HG03442 (cell line): ENCODE measurements around the gene MIPOL1.
"Not testable (repeated sequence)": the region's sequence is repeated elsewhere in the genome, so short reads cannot be mapped to it uniquely, and the experiment has no call there.

ENCODE experiments used
- ATAC-seq: cut with Tn5 transposase; IDR thresholded peaks from one replicate; pipeline ENCODE4 v1.9.1; 2021; ENCODE audit warnings: mild to moderate bottlenecking, moderate library complexity; ENCODE audit not compliant: unreplicated experiment

The MIPOL1 gene

DNA sequence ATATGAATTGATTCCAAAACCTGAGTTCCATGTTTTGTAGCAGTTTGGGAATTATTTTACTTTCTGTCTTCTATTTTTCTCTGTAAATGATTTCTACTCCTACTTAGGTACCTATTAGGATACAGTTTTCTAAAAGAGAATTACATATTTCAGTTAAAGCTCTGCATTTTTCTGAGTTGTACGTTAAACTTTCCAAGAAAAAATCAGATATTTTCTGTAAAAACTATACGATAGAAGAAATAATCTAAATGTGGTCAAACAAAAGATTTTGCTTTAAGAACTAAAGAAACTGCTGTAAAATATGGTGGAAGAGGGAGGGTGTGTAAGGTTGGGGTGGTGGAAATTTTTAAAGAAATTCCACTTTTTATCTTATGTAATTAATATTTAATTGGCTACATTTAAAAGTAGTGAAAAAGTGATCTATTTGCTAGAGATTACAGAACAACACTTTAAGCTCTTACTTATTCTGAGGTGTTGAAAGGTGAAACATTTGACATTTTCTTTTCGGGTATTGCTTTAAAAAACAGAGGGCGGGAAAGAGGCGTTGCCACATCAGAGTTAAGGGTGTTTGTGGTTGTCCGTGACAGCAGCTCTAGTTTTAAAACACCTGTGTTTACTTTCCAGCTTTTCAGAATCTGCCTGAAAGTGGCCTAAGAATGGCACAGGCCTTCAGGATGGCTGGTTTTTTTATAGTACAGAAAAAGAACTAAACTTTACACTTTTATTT is 187.3 kb downstream of the MIPOL1 start:
- no peak for ATAC-seq

DNA sequence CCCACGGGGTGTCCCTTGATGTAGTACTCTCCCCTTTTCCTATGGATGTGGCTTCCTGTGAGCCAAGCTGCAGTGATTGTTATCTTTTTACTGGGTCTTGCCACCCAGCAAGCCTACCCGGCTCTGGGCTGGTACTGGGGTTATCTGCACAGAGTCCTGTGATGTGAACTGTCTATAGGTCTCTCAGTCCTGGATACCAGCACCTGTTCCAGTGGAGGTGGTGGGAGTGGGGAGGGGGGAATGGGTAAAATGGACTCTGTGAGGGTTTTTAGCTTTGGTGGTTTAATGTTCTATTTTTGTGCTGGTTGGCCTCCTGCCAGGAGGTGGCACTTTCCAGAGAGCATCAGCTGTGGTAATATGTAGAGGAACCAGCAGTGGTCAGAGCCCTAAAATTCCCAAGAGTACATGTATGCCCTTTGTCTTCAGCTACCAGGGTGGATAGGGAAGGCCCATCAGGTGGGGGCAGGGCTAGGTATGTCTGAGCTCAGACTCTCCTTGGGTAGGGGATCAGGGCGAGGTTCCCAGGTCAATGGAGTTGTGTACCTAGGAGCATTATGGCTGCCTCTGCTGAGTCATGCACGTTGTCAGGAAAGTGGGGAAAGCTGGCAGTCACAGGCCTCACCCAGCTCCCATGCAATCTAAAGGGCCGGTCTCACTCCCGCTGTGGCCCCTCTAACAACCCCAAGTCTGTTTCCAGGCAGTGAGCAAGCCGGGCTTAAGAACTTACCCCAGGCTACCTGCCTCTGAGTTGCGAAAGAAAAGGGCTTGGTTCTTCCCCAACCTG is 199.6 kb downstream of the MIPOL1 start:
- ATAC-seq, result not testable (repeated sequence)

GRCh38 chr14:37397941-37398215 is 200.1 kb downstream of the MIPOL1 start:
- ATAC-seq, result no peak

DNA sequence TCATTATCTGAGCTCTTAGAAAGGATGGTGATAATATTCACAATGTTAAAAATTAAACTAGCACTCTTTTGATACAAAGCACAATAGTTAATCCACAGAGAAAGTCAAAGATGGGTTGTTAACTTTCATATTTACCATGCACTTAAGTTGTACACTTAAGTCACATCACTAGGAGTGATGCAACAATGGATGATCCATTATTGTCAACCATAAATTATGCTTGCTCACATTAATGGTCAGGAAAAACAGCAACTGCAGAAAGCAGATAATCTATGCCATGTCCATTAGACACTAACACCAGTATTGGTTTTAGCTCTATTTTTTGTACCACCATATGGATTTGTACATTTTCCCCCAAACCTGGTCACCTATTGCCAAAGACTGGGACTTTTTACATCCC is 201.8 kb downstream of the MIPOL1 start:
- ATAC-seq, result no peak

DNA sequence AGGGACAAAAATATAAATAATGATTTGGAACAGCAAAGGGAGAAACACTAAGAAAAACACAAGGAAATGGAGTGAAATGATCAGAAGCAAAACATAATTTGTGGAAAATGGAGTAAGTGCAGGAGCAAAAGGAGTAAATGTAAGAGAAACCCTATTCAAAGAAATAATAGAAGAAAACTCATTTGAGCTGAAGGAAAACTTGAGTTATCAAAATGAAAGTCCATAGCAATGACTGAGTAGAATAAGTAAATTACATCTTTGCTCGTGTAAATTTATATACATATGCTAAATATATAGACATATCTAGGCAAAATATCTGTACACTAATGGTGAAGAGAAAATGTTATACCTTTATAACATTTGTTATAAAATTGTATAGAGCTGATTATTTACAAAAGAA is 203.4 kb downstream of the MIPOL1 start:
- ATAC-seq, result no peak

DNA sequence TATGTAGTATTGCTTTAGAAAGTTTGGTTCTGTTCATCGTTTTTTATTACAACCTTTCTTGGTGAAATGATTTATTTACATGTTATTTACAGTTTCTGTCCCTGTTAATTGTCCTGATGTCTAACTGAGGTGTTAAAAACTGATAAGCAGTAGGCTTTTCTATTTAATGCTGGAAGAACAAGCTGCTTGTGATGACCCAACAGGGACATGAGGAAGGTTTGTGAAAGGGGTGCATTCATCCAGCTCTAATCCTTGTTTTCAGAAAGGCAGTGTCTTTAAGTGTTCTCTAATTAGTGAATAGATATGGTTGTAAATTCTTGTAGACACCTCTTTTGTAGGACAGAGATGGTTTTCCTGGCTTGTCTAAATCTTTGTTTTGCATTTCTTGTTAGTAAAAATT is 205.9 kb downstream of the MIPOL1 start:
- ATAC-seq, result no peak

- no peak for ATAC-seq
Measured at GRCh38 chr14:37406095-37406494, 208.4 kb downstream of the MIPOL1 start.

DNA sequence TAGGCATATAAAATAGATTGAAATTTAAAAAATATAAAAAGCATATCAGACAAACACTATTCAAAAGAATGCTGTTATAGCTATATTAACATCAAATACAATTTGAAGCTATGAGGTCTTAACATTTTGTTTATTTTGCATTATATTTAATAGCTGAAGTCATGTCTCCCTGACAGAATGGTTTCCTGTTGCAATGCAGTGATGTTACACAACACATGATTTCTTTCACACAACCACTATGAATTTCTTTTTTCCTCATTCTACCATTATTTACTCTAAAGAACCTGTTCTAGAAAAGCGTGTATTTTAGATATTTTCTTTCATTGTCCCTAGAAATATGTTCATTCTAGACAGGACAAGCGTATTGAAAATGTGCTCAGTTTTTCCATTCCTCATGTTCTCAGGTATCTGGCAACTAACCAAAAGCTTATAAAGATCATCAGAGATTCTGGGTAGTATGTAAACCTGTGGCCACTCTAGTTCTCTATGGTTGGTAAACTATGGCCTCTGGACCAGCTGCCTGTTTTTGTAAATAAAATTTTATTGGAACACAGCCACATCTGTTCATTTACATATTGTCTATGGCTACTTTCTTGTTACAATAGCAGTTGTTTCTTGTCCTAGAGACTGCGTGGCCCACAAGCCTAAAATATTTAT is 213.5 kb downstream of the MIPOL1 start:
- no peak for ATAC-seq

DNA sequence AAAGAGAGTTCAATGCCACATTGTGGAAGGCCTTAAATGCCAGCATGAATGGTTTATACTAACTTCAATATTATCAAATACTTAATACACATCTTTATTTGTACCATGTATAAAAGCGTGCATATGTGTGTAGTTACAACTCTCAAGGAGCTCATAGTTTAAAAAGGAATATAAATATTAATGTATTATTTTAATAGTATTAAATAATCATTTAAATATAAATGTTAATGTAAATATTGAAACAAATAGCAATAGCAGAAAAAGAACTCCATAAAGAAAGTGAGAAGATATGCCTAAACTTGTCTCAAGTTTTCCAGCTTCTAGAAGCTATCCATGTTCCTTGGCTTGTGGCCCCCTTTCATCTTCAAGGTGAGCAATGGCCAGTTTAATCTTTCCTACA is 215.3 kb downstream of the MIPOL1 start:
- no peak for ATAC-seq

GRCh38 chr14:37413504-37414003 is 215.8 kb downstream of the MIPOL1 start:
- no peak for ATAC-seq

DNA sequence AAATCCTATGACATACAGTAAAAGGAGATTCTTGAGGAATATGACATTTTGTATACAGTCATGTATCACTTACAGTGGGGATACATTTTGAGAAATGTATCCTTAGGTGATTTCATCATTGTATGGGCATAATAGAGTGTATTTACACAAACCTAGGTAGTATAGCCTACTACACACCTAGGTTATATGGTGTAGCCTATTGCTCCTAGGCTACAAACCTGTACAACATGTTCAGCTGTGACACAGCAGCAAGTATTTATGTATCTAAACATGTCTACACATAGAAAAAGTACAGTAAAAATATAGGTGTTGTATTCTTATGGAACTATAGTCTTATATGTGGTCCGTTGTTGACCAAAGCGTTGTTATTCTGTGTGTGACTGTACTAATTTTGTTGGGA is 218.5 kb downstream of the MIPOL1 start:
- no peak for ATAC-seq

- no peak for ATAC-seq
Measured at GRCh38 chr14:37417151-37417550, 219.4 kb downstream of the MIPOL1 start.

- ATAC-seq, result no peak
Measured at GRCh38 chr14:37417833-37418232, 220.1 kb downstream of the MIPOL1 start.

GRCh38 chr14:37420622-37421021 is 222.9 kb downstream of the MIPOL1 start:
- no peak for ATAC-seq

DNA sequence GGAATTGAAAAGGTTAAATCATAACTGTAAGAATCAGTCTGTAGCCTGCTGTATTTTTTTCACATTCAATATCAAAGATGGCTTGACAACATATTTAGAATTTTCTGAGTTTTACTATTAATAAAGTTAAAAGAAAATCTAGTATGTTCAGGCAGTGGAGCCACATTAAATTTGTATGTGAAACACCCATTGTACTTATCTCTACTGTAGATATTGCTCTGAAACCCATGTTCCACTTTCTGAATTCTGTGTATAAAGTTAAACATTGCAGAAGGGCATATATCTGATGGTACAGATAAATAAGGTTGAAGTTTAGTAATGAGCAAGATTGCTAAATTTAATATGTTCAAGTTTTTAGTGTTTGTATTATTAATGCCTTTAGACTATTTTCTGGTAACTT is 224.6 kb downstream of the MIPOL1 start:
- no peak for ATAC-seq

DNA sequence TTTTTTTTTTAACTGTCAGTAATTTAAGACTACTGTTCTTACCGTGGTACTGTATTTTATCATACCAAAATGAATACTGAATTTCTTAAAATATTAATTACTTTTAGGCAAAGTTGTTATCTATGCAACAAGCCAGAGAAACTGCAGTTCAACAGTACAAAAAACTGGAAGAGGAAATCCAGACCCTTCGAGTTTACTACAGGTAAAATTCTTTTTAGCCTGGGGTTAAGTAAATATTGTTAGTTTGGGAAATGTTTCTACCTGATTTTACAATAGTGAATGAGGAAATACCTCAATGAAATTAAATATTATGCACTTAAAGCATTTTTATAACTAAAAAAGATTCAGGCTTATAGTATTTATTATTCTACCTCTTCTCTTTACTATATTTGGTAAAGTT is 225.0 kb downstream of the MIPOL1 start:
- no peak for ATAC-seq

GRCh38 chr14:37428954-37429353 is 231.2 kb downstream of the MIPOL1 start:
- no peak for ATAC-seq

DNA sequence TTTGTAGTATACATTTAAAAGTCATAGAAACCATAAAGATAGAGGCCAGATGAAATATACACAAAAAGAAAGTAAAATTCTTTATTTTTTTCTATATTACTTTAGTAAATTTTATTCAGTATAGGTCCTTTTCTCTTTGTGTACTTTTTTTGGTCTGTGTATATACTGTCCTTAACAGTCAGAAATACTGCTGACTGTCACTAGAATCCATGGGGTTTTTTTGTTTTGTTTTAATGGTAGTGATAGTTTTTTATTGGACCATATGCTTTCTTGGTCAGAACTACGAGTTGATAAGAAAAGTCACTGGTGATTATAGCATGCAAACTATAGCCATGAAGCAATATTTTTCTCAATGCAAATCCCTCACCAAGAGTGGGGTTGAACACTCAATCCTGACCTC is 231.9 kb downstream of the MIPOL1 start:
- no peak for ATAC-seq

GRCh38 chr14:37434867-37435266 is 237.1 kb downstream of the MIPOL1 start:
- ATAC-seq, result no peak

- no peak for ATAC-seq
Measured at GRCh38 chr14:37436519-37436918, 238.8 kb downstream of the MIPOL1 start.

DNA sequence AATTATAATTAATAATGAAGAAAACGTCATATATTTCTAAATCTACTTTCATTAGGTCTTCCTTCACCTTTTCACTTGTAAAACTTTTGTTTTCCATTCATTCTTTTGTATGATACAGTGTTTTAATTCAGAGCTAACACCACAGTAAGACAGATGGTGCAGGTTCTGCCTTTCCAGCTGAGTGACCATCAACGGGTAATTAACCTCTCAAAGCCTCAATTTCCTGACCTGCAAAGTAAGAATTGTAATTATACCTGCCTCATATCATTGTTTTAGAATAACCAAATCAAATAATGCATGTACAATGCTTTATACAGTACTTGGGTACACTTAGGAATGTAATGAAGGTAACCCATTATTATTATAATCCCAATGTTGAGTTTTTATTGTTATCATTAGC is 239.8 kb downstream of the MIPOL1 start:
- no peak for ATAC-seq

DNA sequence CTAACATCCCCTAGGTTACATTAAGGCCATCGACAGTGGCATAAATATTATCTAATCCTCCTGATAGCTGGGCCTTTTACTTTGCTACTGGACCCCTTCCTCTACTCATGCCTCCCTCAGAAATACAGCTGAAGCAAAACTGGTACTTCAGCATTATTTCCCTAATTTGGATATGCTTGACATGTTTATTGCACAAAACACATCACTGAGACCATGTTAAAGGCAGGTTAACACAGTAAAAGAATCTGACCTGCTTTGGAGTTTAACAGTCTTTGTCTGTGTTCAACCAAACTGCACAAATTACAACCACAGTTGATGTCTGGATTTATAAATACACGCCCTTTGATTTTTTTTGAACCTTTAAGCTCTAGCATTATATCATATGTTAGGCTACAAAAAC is 240.7 kb downstream of the MIPOL1 start:
- no peak for ATAC-seq
